Thoracic aorta endothelial cell (primary cell): ENCODE data around the gene CDC26. TPM values are rescaled to one million over a fixed set of nuclear protein-coding genes. Genes with fewer than 3 reads are reported as not detected.

Experiments
- total RNA-seq: library from RNA; depleted of rRNA; stranded (reverse); fragments of >200 nt; gene quantifications from 2 replicates; pipeline ENCODE4 v1.2.3, GENCODE V29; 2012

Gene CDC26
- total RNA-seq = 48.3 and 60.5 TPM in 2 replicates

DNA sequence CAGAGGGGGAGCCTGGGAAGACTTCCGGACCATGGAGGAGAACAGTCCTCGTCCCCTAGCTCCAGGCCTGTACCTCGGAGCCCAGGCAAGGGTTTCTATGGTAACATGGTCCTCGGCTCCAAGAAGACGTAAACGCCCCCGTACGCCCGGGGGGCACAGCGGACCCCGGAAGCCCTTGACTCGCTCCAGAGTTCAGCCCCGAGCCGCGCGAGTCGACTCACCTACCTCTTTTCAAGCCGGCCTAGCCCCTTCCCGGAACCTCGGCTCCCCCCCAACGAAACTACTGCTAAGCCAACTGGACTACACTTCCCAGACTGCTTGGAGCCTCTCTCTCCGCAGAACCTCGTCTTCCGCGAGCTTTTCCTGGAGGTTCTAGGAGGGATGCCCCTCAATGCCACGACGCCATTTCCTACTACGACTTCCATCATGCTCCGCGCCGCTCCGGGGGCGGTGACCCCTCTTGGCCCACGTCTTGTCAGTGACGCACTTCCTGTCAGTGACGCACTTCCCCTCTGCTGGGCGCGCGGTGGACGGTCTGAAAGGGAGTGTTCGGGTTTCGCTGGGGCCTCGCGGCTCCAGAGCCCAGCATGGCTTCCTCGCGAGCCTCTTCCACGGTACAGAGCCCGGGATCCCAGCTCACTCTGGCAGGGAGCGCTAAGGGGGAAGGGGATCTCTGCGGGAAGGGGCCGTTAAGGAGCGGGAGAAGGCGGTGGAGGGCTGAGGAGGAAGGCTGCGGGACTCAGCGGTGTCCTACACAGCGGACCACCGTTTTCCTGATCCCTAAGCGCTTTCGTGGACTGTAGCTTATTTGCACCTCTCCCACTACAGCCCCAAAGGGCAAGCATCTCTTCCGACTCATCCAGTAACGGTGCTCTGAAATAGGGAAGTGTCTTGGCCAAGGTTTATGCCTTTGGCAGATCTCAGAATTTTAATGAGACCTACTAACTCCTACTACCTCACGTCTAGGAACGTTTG, at the start of gene CDC26, which contains the start of gene PRPF4:
Gene CDC26, minus strand, starts transcription at position 416 of the 975 bp plus-strand sequence. CDS start 3,065 bp downstream, outside the sequence.
Gene PRPF4, plus strand, starts transcription at position 502 of the 975 bp plus-strand sequence. Its CDS starts 86 bp downstream, at position 588.

DNA sequence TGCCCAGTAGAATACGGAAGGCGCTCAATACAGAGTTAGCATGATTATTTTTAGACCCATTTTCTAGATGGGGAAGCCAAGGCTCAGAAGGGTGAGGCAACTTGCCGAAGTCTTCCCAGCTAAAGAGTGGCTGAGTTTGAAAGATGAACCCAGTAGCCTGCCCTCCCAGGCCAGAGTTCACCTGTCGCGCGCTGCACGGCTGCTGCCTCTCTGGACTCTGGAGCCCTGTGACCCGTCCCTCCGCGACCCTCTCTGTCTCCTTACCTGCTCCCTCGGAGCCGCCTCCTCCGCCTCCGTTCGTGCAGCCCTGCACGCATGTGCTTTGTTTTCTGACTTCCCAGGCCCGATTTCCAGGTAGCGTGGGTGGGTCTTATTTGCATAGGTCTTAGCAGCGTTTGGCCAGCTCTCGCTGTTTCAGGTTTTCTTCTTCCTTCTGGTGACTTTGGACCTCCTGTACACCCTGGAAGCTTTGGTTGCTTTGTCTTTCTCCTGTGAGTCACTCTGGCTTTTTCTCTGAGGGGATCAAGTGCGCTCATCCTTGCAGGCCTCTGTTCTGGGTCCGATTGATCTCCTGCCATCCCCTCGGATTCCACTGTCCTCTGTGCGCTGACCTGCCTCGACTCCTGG, 27.5 kb upstream of the CDC26 start, which contains the start of gene RNF183:
Gene RNF183, minus strand, starts transcription at position 585 of the 627 bp plus-strand sequence. CDS start 5,192 bp downstream, outside the sequence.

DNA sequence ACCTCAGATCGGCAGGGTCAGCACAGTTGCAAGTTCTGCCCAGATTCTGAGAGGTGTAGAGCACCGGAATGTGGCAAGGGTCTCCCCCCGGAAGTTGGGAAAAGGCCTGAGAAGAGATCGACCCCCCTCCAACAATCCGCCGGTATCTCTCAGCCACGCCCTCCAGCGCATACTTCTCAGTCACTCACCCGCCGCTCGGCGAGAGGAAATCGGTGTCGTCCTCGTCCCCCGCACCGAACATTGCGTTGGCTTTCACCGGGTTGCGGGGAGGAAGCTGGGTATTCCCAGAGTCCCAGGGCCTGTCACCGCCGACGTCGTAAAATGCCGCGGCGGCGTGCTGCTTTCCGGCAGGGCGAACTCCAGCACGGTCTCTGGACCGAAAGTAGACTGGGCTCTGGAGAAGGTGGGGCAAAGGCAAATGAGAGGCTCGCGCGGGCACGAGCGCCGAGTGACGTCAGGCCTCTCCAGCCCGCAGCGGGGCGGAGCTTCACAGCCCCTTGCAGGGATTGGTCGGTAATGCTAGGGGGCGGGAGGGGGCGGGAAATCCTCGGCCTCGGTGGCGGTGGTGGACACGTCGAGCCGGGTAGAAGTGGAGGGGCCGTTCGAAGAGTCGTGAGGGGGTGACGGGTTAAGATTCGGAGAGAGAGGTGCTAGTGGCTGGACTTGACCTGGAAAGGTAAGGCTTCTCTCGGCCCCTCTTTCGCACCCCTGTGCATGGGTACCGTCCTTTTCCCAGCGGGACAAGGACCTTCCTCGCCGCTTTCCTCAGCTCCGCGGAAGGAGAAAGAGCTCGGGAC, 54.2 kb downstream of the CDC26 start, which contains the start of the genes FKBP15 and SLC31A1:
Gene FKBP15, minus strand, starts transcription at position 275 of the 797 bp plus-strand sequence. Its CDS starts 34 bp downstream, at position 241.
Gene SLC31A1, plus strand, starts transcription at position 542 of the 797 bp plus-strand sequence. CDS start 34,605 bp downstream, outside the sequence.

Other genes starting within 250 kb of the CDC26 start
- 1.1 and 1.6 TPM in 2 replicates for gene ZFP37, start 218.8 kb downstream of the CDC26 start, total RNA-seq
- gene SLC31A2, start 124.6 kb downstream of the CDC26 start, total RNA-seq = 3.7 and 7.1 TPM in 2 replicates
- 28.2 and 31.8 TPM in 2 replicates for gene FKBP15, start 54.3 kb downstream of the CDC26 start, total RNA-seq
- 22.2 and 27.2 TPM in 2 replicates for gene SLC31A1, start 54.0 kb downstream of the CDC26 start, total RNA-seq
- 29.9 and 33.3 TPM in 2 replicates for gene PRPF4, start 86 bp upstream of the CDC26 start, total RNA-seq
- gene RNF183, start 27.8 kb upstream of the CDC26 start, total RNA-seq = not detected in 2 replicates
- 0.50 and 0.53 TPM in 2 replicates for gene WDR31, start 64.7 kb upstream of the CDC26 start, total RNA-seq
- gene BSPRY, start 74.0 kb upstream of the CDC26 start, total RNA-seq = not detected in 2 replicates
- 6.0 and 6.2 TPM in 2 replicates for gene HDHD3, start 101.4 kb upstream of the CDC26 start, total RNA-seq
- 17.6 and 18.7 TPM in 2 replicates for gene ALAD, start 125.7 kb upstream of the CDC26 start, total RNA-seq
- gene POLE3, start 135.1 kb upstream of the CDC26 start, total RNA-seq = 55.6 and 64.5 TPM in 2 replicates
- gene C9orf43, start 135.2 kb upstream of the CDC26 start, total RNA-seq = 0.66 and 1.0 TPM in 2 replicates
- gene RGS3, start 188.2 kb upstream of the CDC26 start, total RNA-seq = 158 and 214 TPM in 2 replicates